B cell (primary cell): ENCODE data around the gene CD200. TPM values are rescaled to one million over a fixed set of nuclear protein-coding genes. Genes with fewer than 3 reads are reported as not detected.

Source experiments
- ATAC-seq: fragments of 200-7000 bp; cut with Tn5 transposase; one replicate; pipeline ENCODE4 v1.10.0; 2021; ENCODE audit warnings: low read depth, mild to moderate bottlenecking, moderate number of reproducible peaks, moderate library complexity
- CTCF ChIA-PET: fragments of 350-600 bp; sonication (Branson Sonifier 250); formaldehyde crosslinking; loops from one replicate; lab custom pipeline; 2021; ENCODE audit warnings: antibody characterized with exemption, inconsistent platforms; lab: Charles Lee
- POLR2A ChIA-PET: fragments of 350-600 bp; sonication (Branson Sonifier 250); formaldehyde crosslinking; loops from one replicate; lab custom pipeline; 2021; ENCODE audit warnings: antibody characterized with exemption; lab: Charles Lee
- DNase-seq: peaks from one replicate; pipeline ENCODE4 v3.0.0; 2013
- H2AFZ ChIP-seq: 2 replicates; pipeline ENCODE4 v1.6.1; 2012; ENCODE audit warnings: mild to moderate bottlenecking, low read depth, low read length; ENCODE audit not compliant: insufficient read depth, poor library complexity, severe bottlenecking
- H3K27ac ChIP-seq, 2 donors: 1 replicate in 1 of 2; 2 replicates in 1 of 2; pipeline ENCODE4 v1.5.1; 2012 to 2013; ENCODE audit warnings: low read length in 2 of 2, mild to moderate bottlenecking in 2 of 2, moderate library complexity in 1 of 2
- H3K27me3 ChIP-seq, 4 experiments: fragments of 200-600 bp in 1 of 4; sonication (generic) in 1 of 4; replicated peaks in 1 of 4; 1 replicate in 2 of 4; 2 replicates in 2 of 4; pipeline versions ENCODE4 v1.6.1 to v1.7.0; 2013 to 2016; ENCODE audit warnings: low read length in 3 of 4, mild to moderate bottlenecking in 2 of 4, mixed read lengths in 1 of 4, moderate library complexity in 1 of 4; ENCODE audit not compliant: insufficient read depth in 4 of 4, control insufficient read depth in 3 of 4; ENCODE audit errors: control extremely low read depth in 1 of 4
- H3K36me3 ChIP-seq, 2 experiments: replicated peaks in 1 of 2; 1 replicate in 1 of 2; 2 replicates in 1 of 2; pipeline versions ENCODE4 v1.6.1 to v1.7.1; 2013; ENCODE audit warnings: low read length in 1 of 2; ENCODE audit not compliant: insufficient read depth in 2 of 2, control insufficient read depth in 1 of 2; ENCODE audit errors: control extremely low read depth in 1 of 2, extremely low read depth in 1 of 2
- H3K4me1 ChIP-seq, 2 donors: fragments of 200-600 bp in 1 of 2; sonication (generic) in 1 of 2; 1 replicate in 1 of 2; 2 replicates in 1 of 2; pipeline versions ENCODE4 v1.5.1 to v1.6.1; 2013 to 2017; ENCODE audit warnings: low read length in 2 of 2; ENCODE audit not compliant: control insufficient read depth in 2 of 2, insufficient read depth in 2 of 2
- H3K4me2 ChIP-seq: replicated peaks from 2 replicates; pipeline ENCODE3; 2012; ENCODE audit warnings: mild to moderate bottlenecking, low read depth, low read length; ENCODE audit not compliant: poor library complexity, severe bottlenecking
- H3K4me3 ChIP-seq, 5 experiments: fragments of 200-600 bp in 1 of 5; sonication (generic) in 1 of 5; 1 replicate in 3 of 5; 2 replicates in 2 of 5; pipeline versions ENCODE4 v1.5.1 to v1.7.0; 2011 to 2016; ENCODE audit warnings: low read length in 4 of 5, mild to moderate bottlenecking in 4 of 5, low read depth in 2 of 5, control low read depth in 1 of 5, moderate library complexity in 1 of 5; ENCODE audit not compliant: insufficient read depth in 1 of 5; ENCODE audit errors: control extremely low read depth in 1 of 5, extremely low read depth in 1 of 5
- H3K79me2 ChIP-seq: fragments of 200-600 bp; sonication (generic); one replicate; pipeline ENCODE4 v1.6.0; 2016; ENCODE audit warnings: low read length; ENCODE audit not compliant: control insufficient read depth, insufficient read depth
- H3K9ac ChIP-seq: fragments of 200-600 bp; sonication (generic); 2 replicates; pipeline ENCODE4 v1.6.1; 2017; ENCODE audit warnings: mild to moderate bottlenecking, low read length, moderate library complexity
- H3K9me3 ChIP-seq, 3 donors: one replicate each; pipeline versions ENCODE4 v1.6.1 to v1.7.1; 2013; ENCODE audit warnings: low read length in 2 of 3; ENCODE audit not compliant: control insufficient read depth in 2 of 3, insufficient read depth in 1 of 3; ENCODE audit errors: control extremely low read depth in 1 of 3
- H4K20me1 ChIP-seq: 2 replicates; pipeline ENCODE4 v1.6.0; 2012; ENCODE audit warnings: mild to moderate bottlenecking, low read length; ENCODE audit not compliant: insufficient read depth, control insufficient read depth, poor library complexity, severe bottlenecking
- H3K27ac Mint-ChIP-seq: one replicate; pipeline ENCODE4 v1.8.0; 2021; ENCODE audit warnings: mixed read lengths
- H3K27me3 Mint-ChIP-seq: one replicate; pipeline ENCODE4 v1.8.0; 2021; ENCODE audit warnings: mixed read lengths
- H3K4me1 Mint-ChIP-seq: one replicate; pipeline ENCODE4 v1.8.0; 2021; ENCODE audit warnings: mixed read lengths
- H3K4me3 Mint-ChIP-seq: one replicate; pipeline ENCODE4 v1.8.0; 2021; ENCODE audit warnings: mixed read lengths
- H3K9me3 Mint-ChIP-seq: one replicate; pipeline ENCODE4 v1.8.0; 2022; ENCODE audit warnings: mixed read lengths; ENCODE audit not compliant: insufficient read depth
- EZH2 ChIP-seq: IDR thresholded peaks from 2 replicates; pipeline ENCODE4 v1.6.1; 2012; ENCODE audit warnings: borderline replicate concordance, low read depth, mild to moderate bottlenecking, moderate library complexity, low read length; ENCODE audit not compliant: insufficient read depth, poor library complexity, severe bottlenecking
- WGBS: methylation state at CpG from one replicate; pipeline ENCODE4 v1.1.5; 2013; ENCODE audit warnings: missing lambda C conversion rate; ENCODE audit not compliant: insufficient coverage; 5-methylcytosine and 5-hydroxymethylcytosine counted together
- intact Hi-C: fragments of 100-400 bp; cut with micrococcal nuclease; formaldehyde crosslinking; loops from one replicate; pipeline ENCODE4 v1.10.0; 2022
- polyA plus RNA-seq: library from polyadenylated mRNA; depleted of rRNA; stranded (reverse); fragments of >200 nt; gene quantifications from 2 replicates; pipeline ENCODE4 v1.2.3, GENCODE V29; 2012
- total RNA-seq, 2 donors: library from RNA; stranded (reverse); fragments of 120-200 nt in 1 of 2; gene quantifications; 1 replicate in 1 of 2; 2 replicates in 1 of 2; pipeline versions ENCODE4 v1.2.3 to v1.2.4, GENCODE V29; 2013 to 2022
- TF ChIP-seq, protein P1 (sequence below): fragments of 200-600 bp; IDR thresholded peaks from one replicate; pipeline ENCODE4 v1.8.0; 2022; ENCODE audit warnings: antibody characterized with exemption, mild to moderate bottlenecking

Gene CD200
- total and polyA plus RNA-seq, 2 donors (not counting 1 experiment from before 2014, with no cell fraction given), result 35.0 to 49.9 TPM

DNA sequence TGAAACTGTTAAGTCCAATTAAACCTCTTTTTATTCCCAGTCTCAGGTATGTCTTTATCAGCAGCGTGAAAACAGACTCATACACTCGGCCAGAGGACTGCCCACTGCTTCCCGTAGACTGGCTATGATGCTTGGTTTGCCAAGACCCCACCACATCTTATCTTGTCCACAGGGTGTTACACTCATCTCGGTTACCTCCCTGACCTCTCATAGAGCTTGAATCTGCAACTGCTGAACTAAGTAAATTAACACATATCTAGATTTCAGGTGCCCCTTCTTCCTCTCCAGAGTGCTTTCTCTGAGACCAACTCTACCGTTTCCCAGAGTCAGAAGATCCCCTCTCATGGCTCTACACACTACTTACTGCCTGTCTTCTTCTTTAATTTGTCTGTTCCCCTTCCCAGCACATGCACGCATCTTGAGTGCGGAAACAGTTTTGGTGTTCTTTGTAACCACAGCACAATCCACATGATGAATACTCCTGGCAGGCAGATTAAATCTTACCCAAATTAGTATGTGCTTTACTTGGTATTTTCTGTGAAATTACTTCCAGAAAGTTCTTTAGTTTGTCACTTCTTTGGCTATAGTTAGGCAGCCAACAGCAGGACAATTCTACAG lies 49.7 kb downstream of the CD200 start:
- WGBS, result 76% methylated on average over 5 of the region's 7 CpGs
- Histone ChIP-seq H3K4me1 (peaks cover 15 to 23% of the 10 kb centered on the region in 2 donors), H4K20me1 (no peaks in the 10 kb centered on the region), H3K9ac (no peak overlapping the region), H3K79me2 (no peaks in the 10 kb centered on the region), H3K4me3 (no peak overlapping the region), H3K27me3 (no peaks in the 10 kb centered on the region), H3K27ac (no peak overlapping the region), H3K4me2 (no peak overlapping the region), H3K9me3 (no peaks in the 10 kb centered on the region), H3K36me3 (no peaks in the 10 kb centered on the region), H2AFZ (no peak overlapping the region)
- intact Hi-C loops, result no loop called here
- ATAC-seq (no peak), DNase-seq (no peak)
- no peak overlapping the region for H3K4me3 Mint-ChIP-seq
- CTCF ChIA-PET, result no interaction called here
- H3K9me3 Mint-ChIP-seq, result peaks cover 2% of the 10 kb centered on the region
- TF ChIP-seq EZH2, result no peak
- TF ChIP-seq, protein P1, sequence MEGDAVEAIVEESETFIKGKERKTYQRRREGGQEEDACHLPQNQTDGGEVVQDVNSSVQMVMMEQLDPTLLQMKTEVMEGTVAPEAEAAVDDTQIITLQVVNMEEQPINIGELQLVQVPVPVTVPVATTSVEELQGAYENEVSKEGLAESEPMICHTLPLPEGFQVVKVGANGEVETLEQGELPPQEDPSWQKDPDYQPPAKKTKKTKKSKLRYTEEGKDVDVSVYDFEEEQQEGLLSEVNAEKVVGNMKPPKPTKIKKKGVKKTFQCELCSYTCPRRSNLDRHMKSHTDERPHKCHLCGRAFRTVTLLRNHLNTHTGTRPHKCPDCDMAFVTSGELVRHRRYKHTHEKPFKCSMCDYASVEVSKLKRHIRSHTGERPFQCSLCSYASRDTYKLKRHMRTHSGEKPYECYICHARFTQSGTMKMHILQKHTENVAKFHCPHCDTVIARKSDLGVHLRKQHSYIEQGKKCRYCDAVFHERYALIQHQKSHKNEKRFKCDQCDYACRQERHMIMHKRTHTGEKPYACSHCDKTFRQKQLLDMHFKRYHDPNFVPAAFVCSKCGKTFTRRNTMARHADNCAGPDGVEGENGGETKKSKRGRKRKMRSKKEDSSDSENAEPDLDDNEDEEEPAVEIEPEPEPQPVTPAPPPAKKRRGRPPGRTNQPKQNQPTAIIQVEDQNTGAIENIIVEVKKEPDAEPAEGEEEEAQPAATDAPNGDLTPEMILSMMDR, result no peak
- no peak overlapping the region for H3K27ac Mint-ChIP-seq
- POLR2A ChIA-PET, result no interaction called here
- no peaks in the 10 kb centered on the region for H3K27me3 Mint-ChIP-seq
- H3K4me1 Mint-ChIP-seq, result peaks cover 45% of the 10 kb centered on the region

DNA sequence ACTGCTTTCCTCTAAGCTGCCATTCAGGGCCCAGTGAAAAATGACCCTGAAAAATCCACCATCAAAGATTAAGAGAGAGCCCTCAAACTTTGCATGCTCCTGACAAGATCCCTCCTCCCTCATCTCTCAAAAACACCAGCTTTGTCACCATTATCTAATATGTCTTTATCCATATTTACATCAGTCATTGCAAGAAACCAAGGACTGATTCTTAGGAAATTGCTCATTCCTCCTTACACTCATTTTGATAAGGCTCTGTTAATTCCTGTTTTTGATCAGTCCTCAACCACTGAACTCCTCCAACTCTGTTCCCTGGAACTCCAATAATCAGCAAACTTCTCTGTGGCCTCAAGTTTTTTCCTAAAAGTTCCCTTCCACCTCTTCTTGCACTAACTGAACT lies 51.8 kb downstream of the CD200 start:
- POLR2A ChIA-PET, result interaction anchor here (0.6 kb wide), 1 partner anchor 635 kb away, joined by 3 read pairs; a partner anchor contains a TSS
- H3K27ac Mint-ChIP-seq, result no peak overlapping the region

More for the DNA sequence above, 51.8 kb downstream of the CD200 start:
- intact Hi-C loops, result no loop called here
- Mint-ChIP-seq H3K27me3 (no peaks in the 10 kb centered on the region), H3K4me1 (peaks cover 38% of the 10 kb centered on the region), H3K9me3 (peaks cover 2% of the 10 kb centered on the region), H3K4me3 (no peak overlapping the region)
- ATAC-seq, result no peak
- TF ChIP-seq, protein P1, result no peak
- TF ChIP-seq EZH2, result no peak
- H4K20me1 ChIP-seq, result no peaks in the 10 kb centered on the region
- H3K4me2 ChIP-seq, result no peak overlapping the region
- H3K9me3 ChIP-seq, result no peaks in the 10 kb centered on the region
- no peak overlapping the region for H3K4me3 ChIP-seq
- no peaks in the 10 kb centered on the region for H3K36me3 ChIP-seq
- peaks cover 12 to 17% of the 10 kb centered on the region in 2 donors for H3K4me1 ChIP-seq
- DNase-seq, result no peak
- no peak overlapping the region for H3K27ac ChIP-seq
- no peaks in the 10 kb centered on the region for H3K79me2 ChIP-seq
- CTCF ChIA-PET, result no interaction called here
- no peak overlapping the region for H2AFZ ChIP-seq
- H3K9ac ChIP-seq, result no peak overlapping the region
- no peaks in the 10 kb centered on the region for H3K27me3 ChIP-seq
